SK-N-SH (cell line): ENCODE results near the gene PPP2R5D. TPM values are rescaled to one million over a fixed set of nuclear protein-coding genes. Genes with fewer than 3 reads are reported as not detected.

Experiments used
- CTCF ChIA-PET: fragments of 300-600, 350-600 bp; formaldehyde crosslinking; extraction: SDS; loops from one replicate; lab custom pipeline; 2021; lab: Yijun Ruan, JAX
- POLR2A ChIA-PET: fragments of 350-600 bp; sonication (Branson Sonifier 250); formaldehyde crosslinking; extraction: SDS; loops from one replicate; lab custom pipeline; 2020; ENCODE audit warnings: antibody characterized with exemption, inconsistent platforms; lab: Yijun Ruan, JAX
- DNase-seq: peaks from one replicate; pipeline ENCODE4 v3.0.0; 2012
- H2AFZ ChIP-seq: fragments of 200-600 bp; sonication (generic); 2 replicates; pipeline ENCODE4 v1.8.1; 2016; ENCODE audit warnings: antibody characterized with exemption, mild to moderate bottlenecking, low read depth
- H3F3A ChIP-seq: fragments of 200-600 bp; sonication (generic); replicated peaks from 2 replicates; pipeline ENCODE3; 2016; ENCODE audit warnings: antibody characterized with exemption, mild to moderate bottlenecking; ENCODE audit not compliant: insufficient read depth
- H3K27ac ChIP-seq, 2 experiments: fragments of 200-500 bp in 1 of 2; fragments of 200-600 bp in 1 of 2; sonication (Bioruptor generic) in 1 of 2; sonication (generic), shearing (Covaris generic) in 1 of 2; 2 replicates each; pipeline versions ENCODE4 v1.5.1 to v1.6.1; 2014 to 2016; ENCODE audit warnings: low read depth in 2 of 2, inconsistent platforms in 1 of 2, low read length in 1 of 2, mild to moderate bottlenecking in 1 of 2, mixed read lengths in 1 of 2
- H3K27me3 ChIP-seq: fragments of 200-600 bp; sonication (generic), shearing (Covaris generic); 2 replicates; pipeline ENCODE4 v1.6.1; 2016; ENCODE audit warnings: mixed run types; ENCODE audit not compliant: insufficient read depth
- H3K36me3 ChIP-seq, 2 experiments: fragments of 200-500 bp in 1 of 2; fragments of 200-600 bp in 1 of 2; sonication (Bioruptor generic) in 1 of 2; sonication (generic) in 1 of 2; replicated peaks in 1 of 2; 2 replicates each; pipeline versions ENCODE3 to v1.5.1; 2014 to 2016; ENCODE audit warnings: low read length in 1 of 2, mild to moderate bottlenecking in 1 of 2; ENCODE audit not compliant: insufficient read depth in 2 of 2, control insufficient read depth in 1 of 2
- H3K4me1 ChIP-seq, 2 experiments: fragments of 200-500 bp in 1 of 2; fragments of 200-600 bp in 1 of 2; sonication (Bioruptor generic) in 1 of 2; sonication (generic), shearing (Covaris generic) in 1 of 2; 2 replicates each; pipeline versions ENCODE4 v1.5.1 to v1.6.1; 2014 to 2016; ENCODE audit warnings: low read depth in 1 of 2, low read length in 1 of 2, mixed run types in 1 of 2; ENCODE audit not compliant: insufficient read depth in 2 of 2, control insufficient read depth in 1 of 2
- H3K4me2 ChIP-seq: fragments of 200-600 bp; sonication (generic), shearing (Covaris generic); 2 replicates; pipeline ENCODE4 v1.6.1; 2017; ENCODE audit warnings: mixed run types
- H3K4me3 ChIP-seq, 2 experiments: fragments of 200-500 bp in 1 of 2; fragments of 200-600 bp in 1 of 2; sonication (Bioruptor generic) in 1 of 2; sonication (generic), shearing (Covaris generic) in 1 of 2; 2 replicates each; pipeline versions ENCODE4 v1.5.1 to v1.8.1; 2014 to 2016; ENCODE audit warnings: low read depth in 2 of 2, inconsistent platforms in 1 of 2, low read length in 1 of 2, mild to moderate bottlenecking in 1 of 2, mixed read lengths in 1 of 2, moderate library complexity in 1 of 2
- H3K79me2 ChIP-seq: fragments of 200-600 bp; sonication (generic); 2 replicates; pipeline ENCODE4 v1.8.1; 2017; ENCODE audit warnings: mild to moderate bottlenecking; ENCODE audit not compliant: insufficient read depth
- H3K9ac ChIP-seq: fragments of 200-600 bp; sonication (generic); 2 replicates; pipeline ENCODE4 v1.6.1; 2017; ENCODE audit warnings: mixed run types
- H3K9me2 ChIP-seq: fragments of 200-600 bp; sonication (generic); 2 replicates; pipeline ENCODE4 v1.6.1; 2017; ENCODE audit warnings: mixed run types
- H3K9me3 ChIP-seq: fragments of 200-600 bp; sonication (generic); 2 replicates; pipeline ENCODE4 v1.6.1; 2017; ENCODE audit warnings: mixed run types, mild to moderate bottlenecking, moderate library complexity
- H4K20me1 ChIP-seq: fragments of 200-600 bp; sonication (generic); 2 replicates; pipeline ENCODE4 v1.6.1; 2017; ENCODE audit warnings: mild to moderate bottlenecking, mixed run types; ENCODE audit not compliant: insufficient read depth
- CHD2 ChIP-seq: fragments of 150-350 bp; IDR thresholded peaks from 2 replicates; pipeline ENCODE4 v1.6.1; 2018; ENCODE audit warnings: low read length; ENCODE audit not compliant: partially characterized antibody
- CTCF ChIP-seq: fragments of 200-600 bp; sonication (generic); IDR thresholded peaks from 2 replicates; pipeline ENCODE4 v1.6.1; 2017; ENCODE audit warnings: antibody characterized with exemption, mild to moderate bottlenecking, moderate library complexity
- FOSL2 ChIP-seq: IDR thresholded peaks from 2 replicates; pipeline ENCODE4 v1.4.0; 2012; ENCODE audit warnings: low read depth, mild to moderate bottlenecking, moderate library complexity, borderline replicate concordance
- FOXM1 ChIP-seq: IDR thresholded peaks from 2 replicates; pipeline ENCODE4 v1.4.0; 2012; ENCODE audit warnings: low read depth, mild to moderate bottlenecking
- GABPA ChIP-seq: IDR thresholded peaks from 2 replicates; pipeline ENCODE4 v1.4.0; 2012; ENCODE audit warnings: low read depth, mild to moderate bottlenecking
- GATA2 ChIP-seq: sonication (generic); formaldehyde crosslinking; IDR thresholded peaks from 2 replicates; pipeline ENCODE4 v1.5.0; 2020; ENCODE audit warnings: mild to moderate bottlenecking, missing genetic modification reagents
- IRF3 ChIP-seq: fragments of 150-350 bp; IDR thresholded peaks from 2 replicates; pipeline ENCODE4 v1.6.1; 2016; ENCODE audit warnings: mild to moderate bottlenecking, low read depth, low read length
- JUND ChIP-seq: IDR thresholded peaks from 2 replicates; pipeline ENCODE4 v1.4.0; 2012
- MAX ChIP-seq: IDR thresholded peaks from 2 replicates; pipeline ENCODE4 v1.4.0; 2012; ENCODE audit warnings: low read depth
- MEF2A ChIP-seq: IDR thresholded peaks from 2 replicates; pipeline ENCODE4 v1.4.0; 2012; ENCODE audit warnings: low read depth, borderline replicate concordance
- MXI1 ChIP-seq: IDR thresholded peaks from 2 replicates; pipeline ENCODE4 v1.6.1; 2012; ENCODE audit warnings: mild to moderate bottlenecking, low read depth, low read length, improper control_type of control experiment
- NFIC ChIP-seq: IDR thresholded peaks from 2 replicates; pipeline ENCODE4 v1.4.0; 2012; ENCODE audit warnings: borderline replicate concordance
- RCOR1 ChIP-seq: fragments of 150-350 bp; IDR thresholded peaks from 2 replicates; pipeline ENCODE4 v1.6.1; 2017; ENCODE audit warnings: antibody characterized with exemption, low read length
- REST ChIP-seq: IDR thresholded peaks from 2 replicates; pipeline ENCODE4 v1.6.1; 2012; ENCODE audit warnings: mild to moderate bottlenecking, low read depth, low read length, moderate library complexity
- RFX5 ChIP-seq: IDR thresholded peaks from 2 replicates; pipeline ENCODE4 v1.6.1; 2012; ENCODE audit warnings: mild to moderate bottlenecking, improper control_type of control experiment, low read length
- SIN3A ChIP-seq: IDR thresholded peaks from 2 replicates; pipeline ENCODE4 v1.6.1; 2012; ENCODE audit warnings: low read depth, mild to moderate bottlenecking, low read length, moderate library complexity, borderline replicate concordance
- SMC3 ChIP-seq: IDR thresholded peaks from 2 replicates; pipeline ENCODE4 v1.6.1; 2012; ENCODE audit warnings: low read depth, low read length, improper control_type of control experiment
- YY1 ChIP-seq: IDR thresholded peaks from 2 replicates; pipeline ENCODE4 v1.4.0; 2012; ENCODE audit warnings: low read depth, mild to moderate bottlenecking
- ZBTB33 ChIP-seq: IDR thresholded peaks from 2 replicates; pipeline ENCODE4 v1.4.0; 2012; ENCODE audit warnings: low read depth, borderline replicate concordance
- WGBS: methylation state at CpG from one replicate; pipeline ENCODE4 v1.1.6; 2017; ENCODE audit warnings: low lambda C conversion rate; 5-methylcytosine and 5-hydroxymethylcytosine counted together
- polyA plus RNA-seq, 3 experiments: library from polyadenylated mRNA; depleted of rRNA; stranded (reverse); fragments of >200 nt; gene quantifications; 2 replicates each; pipeline ENCODE4 v1.2.3, GENCODE V29; 2012

The PPP2R5D gene
- polyA plus RNA-seq, 1 of the 3 experiments (the other 2 are of a cell fraction): 37.6 TPM

- Histone ChIP-seq H3K9me3 (no peaks in the 10 kb centered on the region), H3K4me1 (no peaks in the 10 kb centered on the region), H3K4me2 (no peak overlapping the region), H3K27me3 (no peaks in the 10 kb centered on the region), H3K36me3 (peaks cover 25 to 49% of the 10 kb centered on the region in 2 experiments), H2AFZ (no peak overlapping the region), H3F3A (peaks cover 19% of the 10 kb centered on the region), H3K9ac (no peak overlapping the region), H3K9me2 (no peaks in the 10 kb centered on the region), H3K4me3 (no peak overlapping the region), H3K27ac (no peak overlapping the region), H4K20me1 (no peaks in the 10 kb centered on the region), H3K79me2 (no peaks in the 10 kb centered on the region)
- WGBS: 82% methylated on average over 5 of the region's 5 CpGs
- DNase-seq: no peak
- POLR2A ChIA-PET: interaction anchor here (2.0 kb wide), 1 partner anchor 108 kb away, joined by 4 read pairs; the partner anchor contains the start of gene CNPY3
- CTCF ChIA-PET: interaction anchor here (0.9 kb wide), 1 partner anchor 106 kb away, joined by 3 read pairs; no protein-coding TSS in a partner anchor
- TF ChIP-seq RCOR1 (no peak), NFIC (no peak), CTCF (no peak), CHD2 (no peak), JUND (no peak), ZBTB33 (no peak), RFX5 (no peak), YY1 (no peak), SMC3 (no peak), GABPA (no peak)
Observed at GRCh38 chr6:43037197-43037596, 52.8 kb downstream of the PPP2R5D start.

GRCh38 chr6:43037706-43038105 is 53.3 kb downstream of the PPP2R5D start:
- no peaks in the 10 kb centered on the region for H4K20me1 ChIP-seq
- CTCF ChIA-PET: interaction anchor here (0.9 kb wide), 1 partner anchor 106 kb away, joined by 3 read pairs; no protein-coding TSS in a partner anchor
- no peaks in the 10 kb centered on the region for H3K4me1 ChIP-seq
- POLR2A ChIA-PET: interaction anchor here (1.3 kb wide), 1 partner anchor 16 kb away, joined by 4 read pairs; the partner anchor contains the start of gene CUL7
- H3F3A ChIP-seq: peaks cover 14% of the 10 kb centered on the region
- no peak overlapping the region for H3K4me2 ChIP-seq
- no peak overlapping the region for H3K4me3 ChIP-seq
- no peak overlapping the region for H3K9ac ChIP-seq
- 88% methylated on average over 7 of the region's 9 CpGs for WGBS
- no peaks in the 10 kb centered on the region for H3K79me2 ChIP-seq
- DNase-seq: no peak
- no peak overlapping the region for H2AFZ ChIP-seq
- no peaks in the 10 kb centered on the region for H3K27me3 ChIP-seq
- H3K9me2 ChIP-seq: no peaks in the 10 kb centered on the region
- H3K36me3 ChIP-seq: peaks cover 19 to 53% of the 10 kb centered on the region in 2 experiments
- H3K9me3 ChIP-seq: no peaks in the 10 kb centered on the region
- no peak overlapping the region for H3K27ac ChIP-seq
- no peak for TF ChIP-seq MAX
- TF ChIP-seq SIN3A: no peak
- no peak for TF ChIP-seq IRF3
- no peak for TF ChIP-seq FOSL2
- no peak for TF ChIP-seq NFIC
- TF ChIP-seq FOXM1: no peak
- TF ChIP-seq REST: no peak
- TF ChIP-seq RCOR1: no peak
- TF ChIP-seq GABPA: no peak
- TF ChIP-seq CHD2: no peak
- TF ChIP-seq MEF2A: no peak
- no peak for TF ChIP-seq MXI1
- no peak for TF ChIP-seq GATA2 (CRISPR knock-in tag)
